ENCODE results near the gene DNAH8. TPM values are rescaled to one million over a fixed set of nuclear protein-coding genes. Genes with fewer than 3 reads are reported as not detected.

The DNAH8 gene
- total RNA-seq, 1 experiment from 2014 or later: not detected

DNA sequence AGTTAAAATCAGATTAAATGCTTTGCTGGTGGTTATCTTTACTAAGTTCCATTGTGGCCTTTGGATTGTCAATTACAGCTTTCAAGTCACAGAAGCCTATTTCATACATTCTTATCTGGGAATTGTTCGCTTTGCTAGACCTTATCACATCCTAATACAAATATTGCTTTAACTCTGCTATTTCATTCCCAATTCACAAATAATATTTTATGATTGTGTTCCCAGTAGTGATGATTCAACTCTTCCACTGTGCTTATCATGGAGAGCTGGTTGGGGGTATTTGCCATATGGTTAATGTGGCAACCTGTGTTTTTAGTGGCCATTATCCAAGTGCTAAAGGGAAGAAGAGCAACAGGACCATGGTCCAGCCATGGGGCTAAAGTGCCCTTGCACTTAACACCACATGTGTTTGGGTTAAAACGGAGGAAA lies 260.5 kb downstream of the DNAH8 start:
- Mint-ChIP-seq H3K36me3 (ENCODE audit: insufficient read depth, unreplicated experiment) (no peaks in the 10 kb centered on the region), H3K4me3 (ENCODE audit: unreplicated experiment) (no peak overlapping the region), H3K4me1 (ENCODE audit: insufficient read depth, unreplicated experiment) (peaks cover 5% of the 10 kb centered on the region), H3K27ac (ENCODE audit: low read depth, unreplicated experiment) (no peak overlapping the region), H3K9me3 (ENCODE audit: unreplicated experiment) (no peaks in the 10 kb centered on the region), H3K27me3 (ENCODE audit: insufficient read depth, unreplicated experiment) (peaks cover 76% of the 10 kb centered on the region)
- intact Hi-C loops (cut with micrococcal nuclease): no loop called here
- no TSS peak for BruUV-seq (replicated peaks)
- no peak for DNase-seq (ENCODE audit: unreplicated experiment)
- POLR2A ChIA-PET: interaction anchor here (0.7 kb wide), 1 partner anchor 218 kb away, joined by 3 read pairs; no protein-coding TSS in a partner anchor
- CTCF ChIA-PET: interaction anchor here (0.6 to 6.4 kb wide), 4 partner anchors 50 to 335 kb away, joined by 3 to 70 read pairs (median 12); partner anchors contain the start of gene KCNK17
- TF ChIP-seq, protein P1, sequence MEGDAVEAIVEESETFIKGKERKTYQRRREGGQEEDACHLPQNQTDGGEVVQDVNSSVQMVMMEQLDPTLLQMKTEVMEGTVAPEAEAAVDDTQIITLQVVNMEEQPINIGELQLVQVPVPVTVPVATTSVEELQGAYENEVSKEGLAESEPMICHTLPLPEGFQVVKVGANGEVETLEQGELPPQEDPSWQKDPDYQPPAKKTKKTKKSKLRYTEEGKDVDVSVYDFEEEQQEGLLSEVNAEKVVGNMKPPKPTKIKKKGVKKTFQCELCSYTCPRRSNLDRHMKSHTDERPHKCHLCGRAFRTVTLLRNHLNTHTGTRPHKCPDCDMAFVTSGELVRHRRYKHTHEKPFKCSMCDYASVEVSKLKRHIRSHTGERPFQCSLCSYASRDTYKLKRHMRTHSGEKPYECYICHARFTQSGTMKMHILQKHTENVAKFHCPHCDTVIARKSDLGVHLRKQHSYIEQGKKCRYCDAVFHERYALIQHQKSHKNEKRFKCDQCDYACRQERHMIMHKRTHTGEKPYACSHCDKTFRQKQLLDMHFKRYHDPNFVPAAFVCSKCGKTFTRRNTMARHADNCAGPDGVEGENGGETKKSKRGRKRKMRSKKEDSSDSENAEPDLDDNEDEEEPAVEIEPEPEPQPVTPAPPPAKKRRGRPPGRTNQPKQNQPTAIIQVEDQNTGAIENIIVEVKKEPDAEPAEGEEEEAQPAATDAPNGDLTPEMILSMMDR (IDR thresholded peaks at IDR 0.05; ENCODE audit: unreplicated experiment): no peak

GRCh38 chr6:38976051-38976450 lies 260.9 kb downstream of the DNAH8 start:
- H3K4me1 Mint-ChIP-seq (ENCODE audit: insufficient read depth, unreplicated experiment): peaks cover 5% of the 10 kb centered on the region
- H3K27ac Mint-ChIP-seq (ENCODE audit: low read depth, unreplicated experiment): no peak overlapping the region
- H3K9me3 Mint-ChIP-seq (ENCODE audit: unreplicated experiment): no peaks in the 10 kb centered on the region
- H3K4me3 Mint-ChIP-seq (ENCODE audit: unreplicated experiment): no peak overlapping the region
- ChIA-PET CTCF (interaction anchor here (0.6 to 6.4 kb wide), 3 partner anchors 49 to 335 kb away, joined by 3 to 70 read pairs (median 22); partner anchors contain the start of gene KCNK17), POLR2A (interaction anchor here (0.7 kb wide), 1 partner anchor 217 kb away, joined by 3 read pairs; no protein-coding TSS in a partner anchor)
- intact Hi-C loops (cut with micrococcal nuclease): no loop called here
- DNase-seq (ENCODE audit: unreplicated experiment): no peak
- BruUV-seq (replicated peaks): no TSS peak
- peaks cover 76% of the 10 kb centered on the region for H3K27me3 Mint-ChIP-seq (ENCODE audit: insufficient read depth, unreplicated experiment)
- TF ChIP-seq, protein P1 (IDR thresholded peaks at IDR 0.05; ENCODE audit: unreplicated experiment): no peak
- H3K36me3 Mint-ChIP-seq (ENCODE audit: insufficient read depth, unreplicated experiment): no peaks in the 10 kb centered on the region

- TF ChIP-seq, protein P1 (IDR thresholded peaks at IDR 0.05; ENCODE audit: unreplicated experiment): no peak
- POLR2A ChIA-PET: interaction anchor here (0.7 kb wide), 1 partner anchor 246 kb away, joined by 3 read pairs; no protein-coding TSS in a partner anchor
- Mint-ChIP-seq H3K4me1 (ENCODE audit: insufficient read depth, unreplicated experiment) (peaks cover 5% of the 10 kb centered on the region), H3K27me3 (ENCODE audit: insufficient read depth, unreplicated experiment) (peaks cover 74% of the 10 kb centered on the region), H3K9me3 (ENCODE audit: unreplicated experiment) (no peaks in the 10 kb centered on the region), H3K27ac (ENCODE audit: low read depth, unreplicated experiment) (no peak overlapping the region), H3K4me3 (ENCODE audit: unreplicated experiment) (no peak overlapping the region), H3K36me3 (ENCODE audit: insufficient read depth, unreplicated experiment) (no peaks in the 10 kb centered on the region)
- CTCF ChIA-PET: interaction anchor here (0.6 to 6.4 kb wide), 6 partner anchors 27 to 334 kb away, joined by 3 to 70 read pairs (median 4); partner anchors contain the start of genes KCNK17 and KCNK5
- intact Hi-C loops (cut with micrococcal nuclease): no loop called here
- BruUV-seq (replicated peaks): no TSS peak
- no peak for DNase-seq (ENCODE audit: unreplicated experiment)
These were observed 261.8 kb downstream of the DNAH8 start for GRCh38 chr6:38976801-38977500.

- H3K36me3 Mint-ChIP-seq (ENCODE audit: insufficient read depth, unreplicated experiment): no peaks in the 10 kb centered on the region
- H3K27me3 Mint-ChIP-seq (ENCODE audit: insufficient read depth, unreplicated experiment): peaks cover 85% of the 10 kb centered on the region
- no peak for DNase-seq (ENCODE audit: unreplicated experiment)
- no peak overlapping the region for H3K4me3 Mint-ChIP-seq (ENCODE audit: unreplicated experiment)
- TF ChIP-seq, protein P1 (IDR thresholded peaks at IDR 0.05; ENCODE audit: unreplicated experiment): no peak
- POLR2A ChIA-PET: interaction anchor here (0.6 kb wide), 1 partner anchor 800 kb away, joined by 3 read pairs; no protein-coding TSS in a partner anchor
- intact Hi-C loops (cut with micrococcal nuclease): no loop called here
- CTCF ChIA-PET: interaction anchor here (0.6 to 1.7 kb wide), 7 partner anchors 16 to 380 kb away, joined by 3 to 5 read pairs (median 3); no protein-coding TSS in a partner anchor
- no TSS peak for BruUV-seq (replicated peaks)
- peaks cover under 1% of the 10 kb centered on the region for H3K4me1 Mint-ChIP-seq (ENCODE audit: insufficient read depth, unreplicated experiment)
- no peaks in the 10 kb centered on the region for H3K9me3 Mint-ChIP-seq (ENCODE audit: unreplicated experiment)
- no peak overlapping the region for H3K27ac Mint-ChIP-seq (ENCODE audit: low read depth, unreplicated experiment)
These were observed 263.1 kb downstream of the DNAH8 start for GRCh38 chr6:38978139-38978704.

Data from MCF 10A (cell line).